BE2C (cell line): ENCODE results near the gene FAM181A.

Experiments used
- DNase-seq: peaks from one replicate; pipeline ENCODE4 v3.0.0-alpha.2; 2020
- H3K27me3 ChIP-seq: fragments of 250-450 bp; sonication (Bioruptor Pico); 2 replicates; pipeline ENCODE4 v1.5.1; 2020; ENCODE audit warnings: mild to moderate bottlenecking
- H3K36me3 ChIP-seq: fragments of 250-450 bp; sonication (Bioruptor Pico); 2 replicates; pipeline ENCODE4 v1.5.1; 2020; ENCODE audit warnings: mild to moderate bottlenecking
- H3K4me1 ChIP-seq: fragments of 250-450 bp; sonication (Bioruptor Pico); 2 replicates; pipeline ENCODE4 v1.5.1; 2020
- H3K4me3 ChIP-seq: 2 replicates; pipeline ENCODE4 v1.5.1; 2011; ENCODE audit warnings: low read depth, low read length
- H3K9me3 ChIP-seq: fragments of 250-450 bp; sonication (Bioruptor Pico); 2 replicates; pipeline ENCODE4 v1.5.1; 2020
- CTCF ChIP-seq: IDR thresholded peaks from 2 replicates; pipeline ENCODE4 v1.5.1; 2012; ENCODE audit warnings: mild to moderate bottlenecking, low read depth, low read length

Gene FAM181A

GRCh38 chr14:93960774-93961438 lies 33.8 kb downstream of the FAM181A start:
- Histone ChIP-seq H3K27me3 (no peaks in the 10 kb centered on the region), H3K36me3 (no peaks in the 10 kb centered on the region), H3K4me3 (no peak overlapping the region), H3K9me3 (no peaks in the 10 kb centered on the region), H3K4me1 (no peaks in the 10 kb centered on the region)
- no peak for TF ChIP-seq CTCF
- no peak for DNase-seq

GRCh38 chr14:93961620-93962019 lies 34.5 kb downstream of the FAM181A start:
- no peak for TF ChIP-seq CTCF
- H3K27me3 ChIP-seq: no peaks in the 10 kb centered on the region
- no peaks in the 10 kb centered on the region for H3K36me3 ChIP-seq
- no peaks in the 10 kb centered on the region for H3K4me1 ChIP-seq
- H3K4me3 ChIP-seq: no peak overlapping the region
- no peaks in the 10 kb centered on the region for H3K9me3 ChIP-seq
- no peak for DNase-seq

GRCh38 chr14:93962701-93963601 lies 35.8 kb downstream of the FAM181A start:
- TF ChIP-seq CTCF: no peak
- Histone ChIP-seq H3K4me3 (no peak overlapping the region), H3K36me3 (no peaks in the 10 kb centered on the region), H3K9me3 (no peaks in the 10 kb centered on the region), H3K27me3 (no peaks in the 10 kb centered on the region), H3K4me1 (no peaks in the 10 kb centered on the region)
- DNase-seq: no peak

- no peaks in the 10 kb centered on the region for H3K36me3 ChIP-seq
- no peak for DNase-seq
- no peaks in the 10 kb centered on the region for H3K27me3 ChIP-seq
- H3K4me1 ChIP-seq: no peaks in the 10 kb centered on the region
- TF ChIP-seq CTCF: no peak
- no peaks in the 10 kb centered on the region for H3K9me3 ChIP-seq
- H3K4me3 ChIP-seq: no peak overlapping the region
These were observed 36.5 kb downstream of the FAM181A start for GRCh38 chr14:93963692-93964091.

- no peaks in the 10 kb centered on the region for H3K36me3 ChIP-seq
- H3K4me1 ChIP-seq: no peaks in the 10 kb centered on the region
- no peaks in the 10 kb centered on the region for H3K27me3 ChIP-seq
- no peak for TF ChIP-seq CTCF
- DNase-seq: no peak
- no peak overlapping the region for H3K4me3 ChIP-seq
- no peaks in the 10 kb centered on the region for H3K9me3 ChIP-seq
These were observed 37.1 kb downstream of the FAM181A start for GRCh38 chr14:93964281-93964680.

GRCh38 chr14:93964820-93965286 lies 37.7 kb downstream of the FAM181A start:
- DNase-seq: no peak
- H3K36me3 ChIP-seq: no peaks in the 10 kb centered on the region
- H3K9me3 ChIP-seq: no peaks in the 10 kb centered on the region
- H3K27me3 ChIP-seq: no peaks in the 10 kb centered on the region
- H3K4me1 ChIP-seq: no peaks in the 10 kb centered on the region
- H3K4me3 ChIP-seq: no peak overlapping the region
- no peak for TF ChIP-seq CTCF
